CD4-positive, alpha-beta T cell (primary cell): ENCODE results near the gene ATF4. TPM values are rescaled to one million over a fixed set of nuclear protein-coding genes. Genes with fewer than 3 reads are reported as not detected.

Experiments used
- ATAC-seq: fragments of 200-7000 bp; cut with Tn5 transposase; one replicate; pipeline ENCODE4 v1.10.0; 2022; ENCODE audit warnings: mild to moderate bottlenecking; ENCODE audit not compliant: poor library complexity
- CTCF ChIA-PET: fragments of 350-600 bp; sonication (Branson Sonifier 250); formaldehyde crosslinking; loops from one replicate; lab custom pipeline; 2021; ENCODE audit warnings: antibody characterized with exemption, inconsistent platforms; lab: Charles Lee
- POLR2A ChIA-PET: fragments of 350-600 bp; sonication (Branson Sonifier 250); formaldehyde crosslinking; loops from one replicate; lab custom pipeline; 2021; ENCODE audit warnings: antibody characterized with exemption, inconsistent platforms; lab: Charles Lee
- DNase-seq, 14 experiments: peaks; one replicate each; pipeline ENCODE4 v3.0.0-alpha.2; 2013 to 2020; ENCODE audit warnings: mixed read lengths in 2 of 14
- H3K27ac ChIP-seq, 2 donors: one replicate each; pipeline versions ENCODE4 v1.5.1 to v1.7.0; 2013; ENCODE audit warnings: low read length in 2 of 2, low read depth in 1 of 2, mild to moderate bottlenecking in 1 of 2
- H3K27me3 ChIP-seq, 2 experiments: 1 replicate in 1 of 2; 2 replicates in 1 of 2; pipeline versions ENCODE4 v1.6.1 to v1.7.0; 2013; ENCODE audit warnings: low read length in 2 of 2, control low read depth in 1 of 2, mild to moderate bottlenecking in 1 of 2, moderate library complexity in 1 of 2; ENCODE audit not compliant: insufficient read depth in 2 of 2, control insufficient read depth in 1 of 2
- H3K36me3 ChIP-seq: one replicate; pipeline ENCODE4 v1.6.1; 2013; ENCODE audit warnings: low read length, control low read depth; ENCODE audit not compliant: insufficient read depth
- H3K4me1 ChIP-seq: one replicate; pipeline ENCODE4 v1.6.1; 2013; ENCODE audit warnings: low read length, control low read depth; ENCODE audit not compliant: insufficient read depth
- H3K4me3 ChIP-seq: one replicate; pipeline ENCODE4 v1.5.1; 2013; ENCODE audit warnings: mild to moderate bottlenecking, low read length, moderate library complexity
- H3K9me3 ChIP-seq, 2 experiments: 1 replicate in 1 of 2; 2 replicates in 1 of 2; pipeline versions ENCODE4 v1.6.1 to v1.7.0; 2013; ENCODE audit warnings: low read length in 2 of 2, mild to moderate bottlenecking in 2 of 2, control low read depth in 1 of 2, moderate library complexity in 1 of 2; ENCODE audit not compliant: control insufficient read depth in 1 of 2, insufficient read depth in 1 of 2
- H3K27ac Mint-ChIP-seq: one replicate; pipeline ENCODE4 v1.8.0; 2020; ENCODE audit warnings: mixed read lengths
- H3K27me3 Mint-ChIP-seq: one replicate; pipeline ENCODE4 v1.8.0; 2021; ENCODE audit warnings: mixed read lengths
- H3K36me3 Mint-ChIP-seq: one replicate; pipeline ENCODE4 v1.8.0; 2021; ENCODE audit warnings: low read depth, mixed read lengths
- H3K4me1 Mint-ChIP-seq: one replicate; pipeline ENCODE4 v1.8.0; 2021; ENCODE audit warnings: low read depth, mixed read lengths
- H3K4me3 Mint-ChIP-seq: one replicate; pipeline ENCODE4 v1.8.0; 2020; ENCODE audit warnings: mild to moderate bottlenecking, mixed read lengths
- H3K9me3 Mint-ChIP-seq: one replicate; pipeline ENCODE4 v1.8.0; 2020; ENCODE audit warnings: mixed read lengths
- intact Hi-C, 2 experiments: fragments of 100-400 bp; cut with DNase I in 1 of 2; cut with micrococcal nuclease in 1 of 2; formaldehyde crosslinking; loops; one replicate each; pipeline versions ENCODE4 v1.15.1 to v1.9.0; 2023 to 2025; cut with DNase I, micrococcal nuclease
- total RNA-seq, 174 experiments: library from RNA in 2 of 174; stranded (reverse) in 2 of 174; gene quantifications; one replicate each; pipeline ENCODE4 v1.2.3 and lab custom pipeline; 2021 to 2026
- TF ChIP-seq, protein P1 (sequence below): fragments of 200-600 bp; IDR thresholded peaks from one replicate; pipeline ENCODE4 v1.8.0; 2022; ENCODE audit warnings: antibody characterized with exemption, mild to moderate bottlenecking

ATF4 gene
- total RNA-seq, 2 experiments from 2014 or later, result 358 to 365 TPM

- Mint-ChIP-seq H3K27me3 (peaks cover 3% of the 10 kb centered on the region), H3K4me3 (peak overlapping the region; percentile 60), H3K9me3 (no peaks in the 10 kb centered on the region), H3K27ac (peak overlapping the region; percentile 80), H3K36me3 (peaks cover 82% of the 10 kb centered on the region), H3K4me1 (peaks cover 86% of the 10 kb centered on the region)
- TF ChIP-seq, protein P1, sequence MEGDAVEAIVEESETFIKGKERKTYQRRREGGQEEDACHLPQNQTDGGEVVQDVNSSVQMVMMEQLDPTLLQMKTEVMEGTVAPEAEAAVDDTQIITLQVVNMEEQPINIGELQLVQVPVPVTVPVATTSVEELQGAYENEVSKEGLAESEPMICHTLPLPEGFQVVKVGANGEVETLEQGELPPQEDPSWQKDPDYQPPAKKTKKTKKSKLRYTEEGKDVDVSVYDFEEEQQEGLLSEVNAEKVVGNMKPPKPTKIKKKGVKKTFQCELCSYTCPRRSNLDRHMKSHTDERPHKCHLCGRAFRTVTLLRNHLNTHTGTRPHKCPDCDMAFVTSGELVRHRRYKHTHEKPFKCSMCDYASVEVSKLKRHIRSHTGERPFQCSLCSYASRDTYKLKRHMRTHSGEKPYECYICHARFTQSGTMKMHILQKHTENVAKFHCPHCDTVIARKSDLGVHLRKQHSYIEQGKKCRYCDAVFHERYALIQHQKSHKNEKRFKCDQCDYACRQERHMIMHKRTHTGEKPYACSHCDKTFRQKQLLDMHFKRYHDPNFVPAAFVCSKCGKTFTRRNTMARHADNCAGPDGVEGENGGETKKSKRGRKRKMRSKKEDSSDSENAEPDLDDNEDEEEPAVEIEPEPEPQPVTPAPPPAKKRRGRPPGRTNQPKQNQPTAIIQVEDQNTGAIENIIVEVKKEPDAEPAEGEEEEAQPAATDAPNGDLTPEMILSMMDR, result no peak
- intact Hi-C loops, result loop anchor here in 1 of 2 experiments (5.0 kb wide), 1 partner anchor 653 kb away; the partner anchor contains the start of gene CBX6
- DNase-seq (no peak), ATAC-seq (no peak)
- POLR2A ChIA-PET, result interaction anchor here (1.5 to 5.7 kb wide), 2 partner anchors 5 to 10 kb away, joined by 3 to 129 read pairs; partner anchors contain the start of gene RPS19BP1
- Histone ChIP-seq H3K9me3 (no peaks in the 10 kb centered on the region), H3K27ac (no peak overlapping the region), H3K4me1 (peaks cover 89% of the 10 kb centered on the region), H3K27me3 (no peaks in the 10 kb centered on the region), H3K4me3 (no peak overlapping the region), H3K36me3 (peaks cover 56% of the 10 kb centered on the region)
- CTCF ChIA-PET, result interaction anchor here (0.8 to 1.4 kb wide), 2 partner anchors 10 to 28 kb away, joined by 3 to 6 read pairs; no protein-coding TSS in a partner anchor
These were observed 4.6 kb downstream of the ATF4 start for GRCh38 chr22:39524753-39525657.

GRCh38 chr22:39525658-39525975 is 5.3 kb downstream of the ATF4 start:
- CTCF ChIA-PET, result no interaction called here

GRCh38 chr22:39526736-39527171 is 6.4 kb downstream of the ATF4 start:
- Histone ChIP-seq H3K9me3 (no peaks in the 10 kb centered on the region), H3K27ac (peak overlapping the region; percentile 48), H3K4me1 (peaks cover 99% of the 10 kb centered on the region), H3K36me3 (peaks cover 60% of the 10 kb centered on the region), H3K27me3 (no peaks in the 10 kb centered on the region), H3K4me3 (no peak overlapping the region)
- Mint-ChIP-seq H3K27me3 (no peaks in the 10 kb centered on the region), H3K4me1 (peaks cover 89% of the 10 kb centered on the region), H3K27ac (peak overlapping the region; percentile 89), H3K36me3 (peaks cover 81% of the 10 kb centered on the region), H3K4me3 (peak overlapping the region; percentile 69), H3K9me3 (no peaks in the 10 kb centered on the region)
- peak in 6 of 14 experiments; percentile 35 to 77 (median 54) for DNase-seq
- intact Hi-C loops, result loop anchor here in 1 of 2 experiments (5.0 kb wide), 1 partner anchor 654 kb away; the partner anchor contains the start of gene CBX6
- POLR2A ChIA-PET, result interaction anchor here (0.6 to 1.2 kb wide), 3 partner anchors 24 to 502 kb away, joined by 3 read pairs; partner anchors contain the start of gene MIEF1
- peak; percentile 32 for ATAC-seq
- CTCF ChIA-PET, result interaction anchor here (1.4 kb wide), 1 partner anchor 30 kb away, joined by 3 read pairs; no protein-coding TSS in a partner anchor
- TF ChIP-seq, protein P1, result no peak

More at GRCh38 chr22:39525658-39525975, 5.3 kb downstream of the ATF4 start:
- no peak for ATAC-seq
- POLR2A ChIA-PET, result interaction anchor here (1.2 kb wide), 1 partner anchor 163 kb away, joined by 3 read pairs; no protein-coding TSS in a partner anchor
- intact Hi-C loops, result loop anchor here in 1 of 2 experiments (5.0 kb wide), 1 partner anchor 653 kb away; the partner anchor contains the start of gene CBX6
- Mint-ChIP-seq H3K9me3 (no peaks in the 10 kb centered on the region), H3K27ac (peak overlapping the region; percentile 80), H3K4me3 (peak overlapping the region; percentile 35), H3K27me3 (no peaks in the 10 kb centered on the region), H3K4me1 (peaks cover 85% of the 10 kb centered on the region), H3K36me3 (peaks cover 81% of the 10 kb centered on the region)
- Histone ChIP-seq H3K36me3 (peaks cover 62% of the 10 kb centered on the region), H3K4me1 (peaks cover 95% of the 10 kb centered on the region), H3K27me3 (no peaks in the 10 kb centered on the region), H3K9me3 (no peaks in the 10 kb centered on the region), H3K27ac (no peak overlapping the region), H3K4me3 (no peak overlapping the region)
- TF ChIP-seq, protein P1, result no peak
- no peak for DNase-seq
